HEK293T (cell line): ENCODE measurements around the gene TBC1D22A.

Source experiments
- BHLHE40 ChIP-seq: fragments of 450-650 bp; IDR thresholded peaks from 2 replicates; pipeline ENCODE4 v1.6.1; 2016; ENCODE audit warnings: mild to moderate bottlenecking, moderate library complexity, borderline replicate concordance
- CTBP1 ChIP-seq: fragments of 450-650 bp; IDR thresholded peaks from 2 replicates; pipeline ENCODE4 v1.6.1; 2016; ENCODE audit warnings: borderline replicate concordance
- ELF4 ChIP-seq: fragments of 450-650 bp; IDR thresholded peaks from 2 replicates; pipeline ENCODE4 v1.6.1; 2017; ENCODE audit warnings: antibody characterized with exemption
- FOXA1 ChIP-seq: fragments of 450-650 bp; IDR thresholded peaks from 2 replicates; pipeline ENCODE4 v1.6.1; 2016; ENCODE audit warnings: mild to moderate bottlenecking
- FOXK2 ChIP-seq: fragments of 450-650 bp; IDR thresholded peaks from 2 replicates; pipeline ENCODE4 v1.6.1; 2016; ENCODE audit warnings: mild to moderate bottlenecking
- FOXM1 ChIP-seq: fragments of 450-650 bp; IDR thresholded peaks from 2 replicates; pipeline ENCODE4 v1.6.1; 2017; ENCODE audit warnings: mild to moderate bottlenecking, borderline replicate concordance
- HDGF ChIP-seq: fragments of 450-650 bp; IDR thresholded peaks from 2 replicates; pipeline ENCODE4 v1.6.1; 2017; ENCODE audit warnings: antibody characterized with exemption, borderline replicate concordance
- NFRKB ChIP-seq: fragments of 450-650 bp; IDR thresholded peaks from 2 replicates; pipeline ENCODE4 v1.6.1; 2016; ENCODE audit warnings: mild to moderate bottlenecking, moderate library complexity
- SP1 ChIP-seq: fragments of 450-650 bp; IDR thresholded peaks from 2 replicates; pipeline ENCODE4 v1.6.1; 2017
- SUZ12 ChIP-seq: fragments of 450-650 bp; IDR thresholded peaks from 2 replicates; pipeline ENCODE4 v1.6.1; 2016; ENCODE audit warnings: mild to moderate bottlenecking
- TARDBP ChIP-seq: fragments of 450-650 bp; IDR thresholded peaks from 2 replicates; pipeline ENCODE4 v1.6.1; 2016
- ZNF384 ChIP-seq: fragments of 450-650 bp; IDR thresholded peaks from 2 replicates; pipeline ENCODE4 v1.6.1; 2016

DNA sequence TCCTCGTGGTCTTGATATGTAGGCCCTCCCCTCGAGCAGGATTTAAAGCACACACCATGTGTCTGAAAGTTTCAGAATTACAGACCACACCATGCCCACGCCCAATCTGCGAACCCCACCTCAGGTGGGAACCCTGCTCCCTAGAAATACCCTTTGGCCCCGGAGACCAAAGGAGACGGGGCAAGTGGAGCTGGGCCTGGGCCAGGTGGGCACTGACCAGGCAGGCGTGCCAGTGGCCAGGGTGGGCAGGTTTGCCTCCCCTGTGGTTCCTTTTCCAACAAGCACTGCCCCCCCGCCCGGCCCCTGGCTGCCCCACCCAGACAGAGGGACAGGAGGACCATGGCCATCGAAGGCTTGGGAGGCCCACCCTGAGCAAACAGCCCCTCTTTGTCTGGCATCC is 400.4 kb downstream of the TBC1D22A start:
- no peak for TF ChIP-seq ZNF384
- no peak for TF ChIP-seq BHLHE40
- no peak for TF ChIP-seq SP1
- TF ChIP-seq NFRKB = no peak
- TF ChIP-seq CTBP1 = no peak
- no peak for TF ChIP-seq FOXK2
- no peak for TF ChIP-seq FOXM1
- no peak for TF ChIP-seq TARDBP
- TF ChIP-seq SUZ12 = no peak
- no peak for TF ChIP-seq FOXA1
- TF ChIP-seq HDGF = no peak
- TF ChIP-seq ELF4 = no peak
